Pulmonary artery endothelial cell (primary cell): ENCODE results near the gene TXNRD2. TPM values are rescaled to one million over a fixed set of nuclear protein-coding genes. Genes with fewer than 3 reads are reported as not detected.
A peak's percentile ranks its signal among the peaks of the same experiment; 100 is the strongest.
"Not testable (repeated sequence)": the region's sequence is repeated elsewhere in the genome, so short reads cannot be mapped to it uniquely, and the experiment has no call there.

ENCODE experiments used
- DNase-seq: peaks from one replicate; pipeline ENCODE4 v3.0.0-alpha.2; 2011; ENCODE audit warnings: low read depth, low spot score
- total RNA-seq: library from RNA; depleted of rRNA; stranded (reverse); fragments of >200 nt; gene quantifications from 2 replicates; pipeline ENCODE4 v1.2.3, GENCODE V29; 2014

TXNRD2 gene
- total RNA-seq, 1 donor from 2014 or later, result 73.7 TPM

DNA sequence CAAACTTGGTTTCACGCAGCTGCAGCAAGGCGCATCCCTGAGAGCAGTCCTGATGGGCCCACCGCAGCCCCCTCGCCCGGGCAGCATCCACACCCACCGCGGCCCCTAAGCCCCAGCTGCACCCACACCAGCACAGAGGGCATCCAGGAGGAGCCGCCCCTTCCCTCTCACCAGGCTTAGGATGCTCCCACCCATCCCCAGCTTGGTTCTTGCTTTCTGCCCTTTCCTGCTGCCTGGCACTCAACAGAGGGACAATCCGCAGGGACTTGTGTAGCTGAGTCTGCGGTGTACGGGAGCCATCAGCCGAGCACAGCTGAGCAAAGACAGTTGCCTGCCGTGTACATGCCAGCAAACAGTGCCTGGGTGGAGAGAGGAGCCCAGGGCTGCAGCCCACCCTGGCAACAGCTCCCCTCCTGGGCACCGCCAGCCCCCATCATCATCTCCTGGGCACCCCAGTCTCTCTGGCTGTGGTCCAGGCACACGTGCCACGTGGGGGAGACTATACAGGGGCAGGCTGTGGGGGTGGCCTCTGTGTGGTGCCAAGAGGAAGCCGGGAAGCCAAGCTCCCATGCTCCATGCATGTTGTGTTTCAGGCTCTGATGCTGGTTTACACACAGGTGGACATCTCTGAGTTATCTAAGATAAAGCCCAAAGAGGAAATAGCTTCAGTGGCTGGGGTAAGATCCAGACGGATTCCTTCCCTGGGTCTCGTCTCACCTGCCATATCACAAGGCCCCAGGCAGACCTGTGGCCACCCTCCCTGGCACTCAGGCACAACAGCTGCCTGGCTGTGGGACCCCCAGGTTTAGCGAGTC, 50.9 kb downstream of the TXNRD2 start:
- no peak for DNase-seq

- no peak for DNase-seq
Measured at GRCh38 chr22:19889951-19890350, 51.7 kb downstream of the TXNRD2 start.

- DNase-seq, result no peak
Measured at GRCh38 chr22:19888131-19888746, 53.4 kb downstream of the TXNRD2 start.

GRCh38 chr22:19887256-19887985, 54.2 kb downstream of the TXNRD2 start:
- no peak for DNase-seq

DNA sequence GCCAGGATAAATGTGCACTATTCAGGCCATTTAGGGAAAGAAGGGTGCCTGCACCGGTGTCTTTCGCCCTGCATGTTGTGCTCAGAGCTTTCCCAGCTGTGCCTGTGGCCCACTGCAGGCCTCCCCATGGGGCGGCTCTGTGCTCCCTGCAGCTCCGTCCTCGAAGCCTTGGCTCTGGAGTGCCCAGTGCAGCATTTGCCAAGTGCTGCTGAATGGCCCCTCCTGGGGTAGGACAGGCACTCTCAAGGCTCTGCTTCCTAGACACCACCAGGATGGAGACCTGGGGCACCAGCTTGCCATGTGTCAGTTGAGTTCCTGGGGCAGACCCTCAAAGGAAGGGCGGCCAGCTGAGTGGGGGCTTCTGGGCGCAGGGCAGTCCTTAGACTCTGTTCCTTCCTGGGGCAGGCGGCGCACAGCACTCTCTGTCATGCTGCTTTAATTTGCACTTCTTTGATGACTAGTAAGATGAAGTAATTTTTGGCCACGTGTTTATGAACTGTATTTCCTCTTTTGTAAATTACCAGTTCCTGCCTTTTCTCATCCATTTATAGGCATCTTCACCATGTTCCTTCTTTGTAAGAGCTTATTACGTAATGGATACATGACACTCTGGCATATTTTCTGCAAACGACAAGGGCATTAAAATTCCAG, 54.9 kb downstream of the TXNRD2 start:
- peak; percentile 66 for DNase-seq

DNA sequence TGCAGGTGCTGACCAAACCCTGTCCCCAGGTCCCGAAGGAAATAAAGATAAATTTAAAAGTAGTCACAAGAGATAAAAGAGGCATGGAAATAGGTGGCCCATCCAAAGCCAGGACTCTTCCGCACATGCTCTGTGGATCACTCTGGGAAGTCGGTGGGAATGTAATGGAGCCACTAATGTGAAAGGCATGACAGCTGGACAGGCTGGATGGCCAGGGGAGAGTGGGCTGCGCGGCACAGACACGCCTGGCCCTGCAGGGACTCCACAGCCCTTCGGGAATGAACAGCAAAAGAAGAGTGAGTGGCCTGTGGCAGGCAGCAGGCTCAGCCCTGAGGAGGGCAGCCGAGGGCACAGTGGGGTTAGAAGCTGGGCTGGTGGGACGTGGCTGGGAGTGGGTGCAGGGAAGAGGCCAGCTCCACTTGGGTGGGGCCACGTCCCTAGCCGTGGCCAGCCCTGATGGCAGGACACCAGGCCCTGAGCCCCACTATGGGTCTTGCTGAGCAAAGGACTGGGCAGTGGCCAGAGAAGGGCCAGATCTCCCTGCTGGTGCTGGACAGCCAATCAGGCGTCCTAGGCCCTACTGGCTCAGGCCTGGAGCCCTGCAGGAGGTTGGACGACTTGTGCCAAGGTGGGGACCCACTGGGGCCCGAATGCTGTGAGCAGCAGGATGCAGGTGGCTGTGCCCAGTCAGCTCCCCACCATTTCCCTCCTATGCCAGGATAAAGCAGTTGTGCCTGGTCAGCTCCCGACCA, 55.6 kb downstream of the TXNRD2 start:
- no peak for DNase-seq

DNA sequence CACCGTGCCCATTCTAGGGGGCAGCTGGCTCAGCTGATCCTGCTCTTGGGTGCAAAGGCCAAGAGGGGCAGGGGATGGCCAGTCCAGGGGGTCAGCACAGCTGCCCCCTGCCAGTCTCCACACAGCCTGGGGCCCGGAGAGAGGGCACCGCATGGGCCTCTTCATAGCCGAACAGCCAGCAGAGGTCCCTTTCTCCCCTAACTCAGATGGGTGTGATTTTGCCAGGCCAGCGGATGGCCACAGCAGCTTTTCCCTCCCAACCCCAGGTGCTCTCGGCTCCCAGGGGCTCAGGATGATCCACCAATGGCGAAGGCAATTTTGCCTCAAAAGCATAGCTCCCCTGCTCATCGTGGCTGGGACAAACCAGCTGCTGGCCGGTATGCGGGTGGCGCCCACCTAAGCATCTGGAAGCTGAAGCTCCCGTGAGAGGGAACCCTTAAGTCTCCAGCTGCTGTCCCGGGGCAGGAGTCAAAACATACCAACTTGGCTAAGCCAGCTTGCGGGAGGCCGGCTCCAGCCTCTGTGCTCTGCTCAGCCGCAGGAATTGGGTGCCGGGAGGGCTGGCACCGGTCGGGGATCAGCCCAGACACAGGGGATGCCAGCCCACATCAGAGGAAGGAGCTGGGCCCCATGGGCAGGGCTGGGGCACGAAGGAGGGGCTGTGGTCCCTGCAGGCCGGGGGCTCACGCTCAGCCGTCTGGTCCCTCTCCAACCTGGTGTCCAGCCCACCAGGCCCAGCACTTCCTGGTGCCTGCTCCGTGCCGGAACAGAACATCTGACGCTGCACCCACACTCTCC, 56.5 kb downstream of the TXNRD2 start:
- no peak for DNase-seq

GRCh38 chr22:19884161-19884953, 57.3 kb downstream of the TXNRD2 start:
- DNase-seq, result no peak

- not testable (repeated sequence) for DNase-seq
Measured at GRCh38 chr22:19883446-19883845, 58.2 kb downstream of the TXNRD2 start.

- DNase-seq, result no peak
Measured at GRCh38 chr22:19882446-19883381, 58.9 kb downstream of the TXNRD2 start.

GRCh38 chr22:19880786-19881569, 60.6 kb downstream of the TXNRD2 start:
- DNase-seq, result peak; percentile 96

DNA sequence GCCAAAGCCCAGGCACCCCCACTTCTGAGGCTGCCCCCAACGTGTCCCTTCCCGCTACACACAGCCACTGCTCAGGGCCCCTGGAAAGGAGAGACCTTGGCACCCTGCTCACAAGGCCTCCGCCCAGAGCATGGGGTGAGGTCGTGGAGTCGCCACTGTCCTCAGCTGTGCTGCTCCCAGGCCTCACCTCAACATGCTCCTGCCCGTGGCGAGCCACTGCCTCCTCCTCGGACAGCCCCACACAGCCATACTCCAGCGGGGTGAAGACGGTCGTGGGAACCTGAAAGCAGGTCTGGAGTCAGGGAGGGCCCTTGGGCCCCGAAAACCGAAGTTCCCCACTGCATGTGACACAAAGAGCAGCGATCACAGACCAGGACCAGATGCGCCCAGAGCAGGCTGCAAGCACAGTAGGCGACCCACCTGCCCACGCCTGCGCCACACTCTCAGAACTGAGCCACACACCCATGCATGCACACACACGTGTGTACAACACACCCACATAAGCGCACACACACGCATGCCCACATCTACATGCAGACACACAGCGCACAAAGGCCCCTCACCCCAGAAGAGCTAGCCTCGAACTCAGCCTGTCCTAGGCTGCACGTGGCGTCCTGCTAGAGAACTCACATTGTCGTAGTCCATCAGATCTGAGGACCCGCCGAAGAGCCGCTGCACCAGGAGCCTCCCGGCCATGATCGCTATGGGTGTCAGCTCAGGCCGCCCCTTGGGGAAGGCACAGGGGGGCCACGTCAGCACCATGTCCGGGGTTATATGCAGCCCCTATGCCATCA, 61.4 kb downstream of the TXNRD2 start:
- DNase-seq, result no peak

DNA sequence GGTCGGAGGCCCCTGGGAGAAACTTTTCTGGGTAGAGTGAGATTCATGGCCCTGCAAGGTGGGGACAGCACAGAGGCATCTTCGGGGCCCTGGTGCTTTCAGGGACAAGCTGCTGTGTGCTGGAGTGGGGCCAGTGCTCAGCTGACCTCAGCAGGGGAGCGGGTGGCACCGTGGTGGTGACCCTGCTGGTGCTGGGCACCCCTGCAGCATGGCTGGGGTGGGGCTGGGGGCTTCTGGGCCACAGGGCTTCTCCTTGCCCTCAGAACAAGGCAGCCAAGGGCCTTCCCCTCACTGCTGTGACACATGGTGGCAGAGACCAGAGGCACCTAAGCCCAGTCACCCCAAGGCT, 62.0 kb downstream of the TXNRD2 start:
- no peak for DNase-seq

DNA sequence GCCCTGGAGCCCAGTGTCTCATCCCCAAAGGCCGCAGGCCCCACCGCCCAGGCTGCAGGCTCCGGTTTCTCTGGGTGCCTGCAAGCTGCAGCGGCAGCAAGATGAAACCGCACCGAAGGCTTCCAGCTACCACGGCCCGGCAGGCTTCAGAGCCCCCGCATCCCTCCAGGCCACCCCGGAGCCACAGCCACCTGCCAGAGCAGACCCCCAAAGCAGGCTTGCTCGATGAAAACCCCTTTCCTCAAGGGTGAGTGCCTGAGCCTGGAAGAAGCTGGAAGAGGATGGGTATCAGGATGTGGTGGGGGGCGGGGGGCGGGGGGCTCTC, 62.4 kb downstream of the TXNRD2 start:
- DNase-seq, result no peak

GRCh38 chr22:19878461-19879245, 63.0 kb downstream of the TXNRD2 start:
- no peak for DNase-seq
